Stomach smooth muscle (tissue), 2 donors: ENCODE data around the gene IL1RL2.

Experiments used
- H3K27ac ChIP-seq: one replicate; pipeline ENCODE4 v1.7.0; 2013; ENCODE audit warnings: mild to moderate bottlenecking, low read length, inconsistent platforms
- H3K27me3 ChIP-seq, 2 donors: one replicate each; pipeline ENCODE4 v1.7.0; 2013; ENCODE audit warnings: low read length in 2 of 2; ENCODE audit not compliant: insufficient read depth in 2 of 2, control insufficient read depth in 1 of 2
- H3K36me3 ChIP-seq, 2 donors: one replicate each; pipeline ENCODE4 v1.7.0; 2013; ENCODE audit warnings: low read length in 2 of 2; ENCODE audit not compliant: control insufficient read depth in 2 of 2, insufficient read depth in 2 of 2
- H3K4me1 ChIP-seq: one replicate; pipeline ENCODE4 v1.7.0; 2013; ENCODE audit warnings: low read length; ENCODE audit not compliant: control insufficient read depth, insufficient read depth
- H3K4me3 ChIP-seq, 2 donors: one replicate each; pipeline ENCODE4 v1.7.0; 2013; ENCODE audit warnings: low read length in 2 of 2
- H3K9ac ChIP-seq, 2 donors: one replicate each; pipeline ENCODE4 v1.7.0; 2013; ENCODE audit warnings: low read length in 2 of 2, mild to moderate bottlenecking in 1 of 2
- H3K9me3 ChIP-seq, 2 donors: one replicate each; pipeline ENCODE4 v1.7.0; 2013; ENCODE audit warnings: low read length in 2 of 2; ENCODE audit not compliant: control insufficient read depth in 2 of 2
- donor health status: healthy.
- donor health status: Pancreatic carcinoma.

Gene IL1RL2

DNA sequence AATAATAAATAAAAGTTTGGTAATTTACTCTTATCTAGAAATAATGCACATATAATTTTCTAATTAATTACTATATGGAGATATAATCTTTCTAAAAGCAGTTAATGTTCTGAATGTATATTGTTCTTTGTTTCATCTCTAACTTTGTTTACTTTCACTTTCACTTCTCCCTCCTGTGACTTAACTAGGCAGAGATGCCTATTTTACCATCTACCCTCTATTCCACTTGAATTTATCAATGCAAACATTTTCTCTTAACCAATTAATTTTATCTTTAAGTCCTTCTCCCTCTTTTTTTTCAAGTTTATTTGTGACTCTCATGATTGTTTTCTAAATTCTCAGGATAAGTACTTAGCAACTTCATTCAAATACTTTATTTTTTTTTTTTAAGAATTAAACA lies 69.5 kb downstream of the IL1RL2 start:
- H3K27ac ChIP-seq, result no peak overlapping the region
- no peaks in the 10 kb centered on the region for H3K36me3 ChIP-seq
- peaks cover 2% of the 10 kb centered on the region for H3K4me1 ChIP-seq
- H3K27me3 ChIP-seq, result peaks cover 2 to 6% of the 10 kb centered on the region in 2 donors
- no peak overlapping the region for H3K4me3 ChIP-seq
- no peaks in the 10 kb centered on the region for H3K9me3 ChIP-seq
- H3K9ac ChIP-seq, result no peak overlapping the region

DNA sequence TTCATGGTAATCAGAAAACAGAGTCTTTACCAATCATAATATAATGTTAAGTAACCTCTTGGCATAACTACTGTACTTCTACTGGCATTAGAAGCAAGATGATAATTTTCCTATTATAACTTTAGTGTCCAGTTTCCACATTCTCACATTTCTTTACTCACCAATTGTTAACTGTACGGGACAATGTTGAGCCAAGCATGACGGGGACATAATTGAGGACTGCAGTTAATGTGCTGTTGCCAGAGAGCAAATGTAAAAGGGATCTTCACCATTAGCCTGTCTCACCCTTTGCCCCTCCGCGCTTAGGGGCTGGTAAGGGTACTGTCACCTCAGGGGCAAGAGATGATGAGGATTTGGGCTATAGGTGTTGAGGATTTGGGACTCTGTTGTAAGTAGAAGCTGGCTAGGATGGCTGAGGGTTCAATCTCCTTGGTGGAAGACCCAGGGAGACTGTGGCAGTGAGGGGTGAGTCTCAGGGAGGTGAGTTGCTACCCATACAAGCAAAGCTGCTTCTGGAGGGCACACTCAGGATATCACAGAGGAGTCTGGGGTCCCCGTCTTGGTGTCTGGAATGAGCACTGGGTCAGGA lies 70.1 kb downstream of the IL1RL2 start:
- peaks cover 2 to 8% of the 10 kb centered on the region in 2 donors for H3K27me3 ChIP-seq
- H3K4me1 ChIP-seq, result no peaks in the 10 kb centered on the region
- no peaks in the 10 kb centered on the region for H3K9me3 ChIP-seq
- H3K36me3 ChIP-seq, result no peaks in the 10 kb centered on the region
- H3K9ac ChIP-seq, result no peak overlapping the region
- no peak overlapping the region for H3K27ac ChIP-seq
- H3K4me3 ChIP-seq, result no peak overlapping the region

DNA sequence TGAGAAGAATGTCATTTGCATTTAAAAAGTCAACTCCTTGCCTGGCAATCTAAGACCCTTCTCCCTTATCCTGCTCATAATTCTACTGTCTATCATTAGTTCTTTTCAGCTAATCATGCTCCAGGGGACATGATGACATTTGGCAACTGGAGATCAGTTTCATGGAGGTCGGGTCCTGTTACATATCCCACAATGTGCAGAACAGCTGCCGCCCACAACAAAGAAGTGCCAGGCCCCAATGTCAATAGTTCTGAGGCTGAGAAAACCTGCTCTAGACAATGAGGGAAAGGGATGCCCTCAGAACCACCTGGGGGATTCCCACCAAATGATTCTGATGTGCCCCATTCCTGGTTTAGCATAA lies 71.2 kb downstream of the IL1RL2 start:
- no peak overlapping the region for H3K27ac ChIP-seq

DNA sequence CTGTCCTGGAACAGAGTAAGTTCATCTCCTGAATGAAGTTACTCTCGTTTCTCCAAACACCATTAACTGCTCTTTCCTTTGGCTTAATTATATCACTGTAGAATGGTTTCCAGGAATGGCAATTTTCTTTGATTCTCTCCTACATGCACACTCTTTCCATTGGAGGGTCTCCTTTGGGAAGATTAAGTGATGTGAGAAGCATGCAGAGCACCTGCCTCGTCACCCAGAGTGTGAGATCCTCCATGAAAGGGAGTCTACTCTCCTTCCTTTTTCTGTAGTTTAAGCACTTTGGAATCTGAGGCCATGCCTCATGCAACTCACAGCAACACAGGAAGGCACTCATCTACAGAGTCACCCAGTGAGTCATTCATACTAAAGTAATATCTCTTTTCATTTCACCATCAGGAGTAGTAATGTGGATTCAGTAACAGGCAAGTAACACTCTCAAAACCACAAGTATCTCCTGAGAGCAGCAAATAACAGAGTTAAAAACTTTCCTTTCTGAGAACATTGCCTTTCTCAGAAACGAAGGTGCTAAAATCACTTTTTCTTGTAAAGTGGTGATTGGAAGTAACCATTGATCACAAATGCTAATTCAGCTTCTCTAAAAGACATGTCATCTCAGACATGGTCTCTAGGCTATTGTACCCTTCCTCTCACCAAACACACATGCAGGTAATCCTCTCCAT lies 71.7 kb downstream of the IL1RL2 start:
- Histone ChIP-seq H3K4me3 (no peak overlapping the region), H3K9ac (no peak overlapping the region), H3K27me3 (peaks cover 2 to 5% of the 10 kb centered on the region in 2 donors), H3K27ac (no peak overlapping the region), H3K36me3 (no peaks in the 10 kb centered on the region), H3K4me1 (no peaks in the 10 kb centered on the region), H3K9me3 (no peaks in the 10 kb centered on the region)

More for the DNA sequence above, 71.2 kb downstream of the IL1RL2 start:
- Histone ChIP-seq H3K9me3 (no peaks in the 10 kb centered on the region), H3K36me3 (no peaks in the 10 kb centered on the region), H3K4me1 (no peaks in the 10 kb centered on the region), H3K4me3 (no peak overlapping the region), H3K9ac (no peak overlapping the region), H3K27me3 (peaks cover 2 to 5% of the 10 kb centered on the region in 2 donors)

DNA sequence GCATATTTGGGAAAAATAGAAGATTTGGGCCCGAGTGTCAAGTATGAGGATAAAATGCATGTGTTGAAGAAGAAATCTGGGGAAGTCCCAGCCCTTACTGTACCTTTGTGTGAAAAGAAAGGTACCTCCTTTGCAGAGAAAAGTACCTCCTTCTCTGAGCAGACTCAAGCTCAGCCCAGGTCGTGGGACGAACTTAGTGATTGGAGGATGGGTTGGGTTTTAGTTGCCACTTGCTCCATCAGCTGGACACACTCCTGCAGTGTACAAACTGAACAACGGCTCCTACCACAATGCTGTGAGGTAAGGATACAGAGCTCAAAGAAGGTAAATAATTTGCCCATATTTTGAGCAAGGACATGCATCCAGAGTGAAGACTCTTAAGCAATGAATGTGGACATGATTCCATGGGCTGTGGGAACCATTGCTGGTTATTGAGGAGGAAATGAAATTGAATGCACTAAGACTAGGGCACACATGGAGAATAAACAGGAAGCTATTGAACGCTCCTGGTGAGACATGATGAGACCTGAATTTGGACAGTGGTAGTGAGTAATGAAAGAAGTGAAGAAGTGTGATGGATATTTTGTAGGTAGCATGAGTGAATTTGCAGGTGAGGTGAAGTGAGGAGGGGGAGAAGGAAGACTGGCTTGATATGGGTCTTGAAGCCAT lies 74.8 kb downstream of the IL1RL2 start:
- no peaks in the 10 kb centered on the region for H3K4me1 ChIP-seq

DNA sequence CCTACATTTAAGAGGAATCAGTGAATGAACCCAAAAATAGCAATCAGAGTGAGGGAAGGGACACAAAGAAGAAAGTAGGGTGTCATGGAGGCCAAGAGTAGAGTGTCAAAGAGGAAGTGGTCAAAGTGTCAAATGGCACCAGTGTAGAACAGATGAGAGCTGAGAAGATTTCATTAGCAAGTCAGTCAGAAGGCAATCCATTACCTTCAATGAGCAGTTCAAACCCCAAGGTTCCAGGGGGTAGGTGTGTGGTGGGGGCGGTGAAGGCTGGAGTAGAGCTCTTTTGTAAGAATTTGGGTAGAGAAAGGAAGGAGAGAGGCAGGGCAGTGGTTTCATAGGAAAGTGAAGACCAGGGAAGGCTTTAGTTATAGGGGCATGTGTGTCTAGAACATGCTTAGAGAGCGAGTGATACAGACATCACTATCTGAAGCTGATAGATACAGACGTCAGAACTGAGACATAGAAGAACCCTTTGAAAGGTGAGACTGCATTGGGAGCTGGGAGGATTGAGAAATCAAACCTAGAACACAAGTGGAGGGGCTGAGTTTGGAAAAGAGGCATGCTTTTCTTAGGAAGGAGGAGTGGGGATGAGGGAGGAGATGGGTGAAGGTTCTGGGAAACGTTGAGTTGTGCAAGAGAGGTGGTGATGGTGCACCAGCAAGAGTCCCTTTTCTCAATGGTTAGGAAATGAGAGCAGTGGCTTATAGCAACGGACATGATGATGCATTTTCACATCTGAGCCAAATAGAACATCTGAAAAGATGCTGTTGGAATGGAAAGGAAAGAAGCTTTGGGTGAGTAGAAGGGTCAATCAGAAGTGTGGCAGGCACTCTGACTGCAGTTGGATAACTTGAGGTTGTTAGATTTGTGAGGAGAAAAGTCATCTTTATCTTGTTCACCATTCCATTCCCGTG lies 75.7 kb downstream of the IL1RL2 start:
- H3K4me3 ChIP-seq, result no peak overlapping the region
- H3K9me3 ChIP-seq, result no peaks in the 10 kb centered on the region
- no peak overlapping the region for H3K9ac ChIP-seq
- H3K36me3 ChIP-seq, result no peaks in the 10 kb centered on the region
- H3K4me1 ChIP-seq, result no peaks in the 10 kb centered on the region
- peaks cover 2 to 6% of the 10 kb centered on the region in 2 donors for H3K27me3 ChIP-seq
- H3K27ac ChIP-seq, result no peak overlapping the region

More for the DNA sequence above, 74.8 kb downstream of the IL1RL2 start:
- Histone ChIP-seq H3K27me3 (peaks cover 2 to 8% of the 10 kb centered on the region in 2 donors), H3K27ac (no peak overlapping the region), H3K4me3 (no peak overlapping the region), H3K9ac (no peak overlapping the region), H3K36me3 (no peaks in the 10 kb centered on the region), H3K9me3 (no peaks in the 10 kb centered on the region)

DNA sequence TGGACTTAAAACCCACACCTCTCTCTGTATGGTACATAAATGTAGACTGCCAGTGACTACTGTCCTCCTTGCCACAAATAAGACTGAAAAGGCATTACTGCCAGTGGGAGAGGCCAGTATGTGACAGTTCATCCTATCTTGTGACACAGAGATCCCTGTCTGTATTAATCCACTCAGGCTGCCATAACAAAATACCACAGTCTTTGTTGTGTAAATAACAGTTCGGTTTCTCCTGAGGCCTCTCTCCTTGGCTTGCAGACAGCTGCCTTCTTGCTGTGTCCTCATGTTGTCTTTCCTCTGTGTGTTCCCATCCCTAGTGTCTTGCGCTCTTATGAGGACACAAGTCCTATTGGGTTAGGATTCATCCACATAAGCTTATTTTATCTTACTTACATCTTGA lies 78.1 kb downstream of the IL1RL2 start:
- Histone ChIP-seq H3K9me3 (no peaks in the 10 kb centered on the region), H3K36me3 (no peaks in the 10 kb centered on the region), H3K9ac (no peak overlapping the region), H3K27ac (no peak overlapping the region), H3K4me1 (no peaks in the 10 kb centered on the region), H3K4me3 (no peak overlapping the region), H3K27me3 (peaks cover 0 to 6% of the 10 kb centered on the region in 2 donors)

DNA sequence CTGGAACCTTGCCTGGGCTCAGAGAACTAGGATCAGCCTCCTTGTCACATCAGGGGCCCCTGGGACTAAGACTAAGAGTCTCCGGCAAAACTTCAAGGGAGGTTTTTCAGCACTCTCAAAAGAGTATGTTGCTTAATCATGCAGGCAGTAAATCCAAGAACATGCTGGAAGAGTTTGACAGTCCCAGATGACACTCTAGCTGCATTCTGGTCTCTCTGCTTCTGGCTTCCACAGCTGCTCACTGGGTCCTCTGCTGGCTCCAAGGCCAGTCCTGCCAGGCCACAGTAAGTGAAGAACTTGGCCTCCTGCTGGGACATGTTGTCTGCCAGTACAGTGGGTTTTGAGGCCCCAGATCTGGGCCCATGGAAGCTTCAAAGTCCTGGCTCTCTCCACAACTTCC lies 79.4 kb downstream of the IL1RL2 start:
- no peak overlapping the region for H3K27ac ChIP-seq

DNA sequence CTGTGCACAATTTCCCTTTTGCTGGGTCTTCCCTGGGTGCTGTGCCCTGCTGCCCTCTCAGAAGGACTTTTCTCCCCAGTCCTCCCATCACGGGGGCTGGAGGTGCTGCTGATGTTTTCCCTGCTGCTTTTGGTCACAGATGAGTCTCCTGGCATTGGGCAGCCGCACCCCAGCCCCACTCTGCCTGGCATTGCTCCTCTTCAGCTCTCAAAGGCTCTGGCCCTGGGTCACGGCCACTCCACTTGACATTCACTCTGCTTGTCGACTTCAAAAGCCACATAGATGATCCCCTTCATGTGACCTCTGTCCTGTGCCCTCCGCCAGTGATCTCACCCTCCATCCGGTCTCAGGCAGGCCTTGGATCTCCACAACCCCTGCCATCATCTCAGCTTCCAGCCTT lies 81.0 kb downstream of the IL1RL2 start:
- no peak overlapping the region for H3K9ac ChIP-seq
- no peaks in the 10 kb centered on the region for H3K4me1 ChIP-seq
- H3K36me3 ChIP-seq, result no peaks in the 10 kb centered on the region
- H3K4me3 ChIP-seq, result no peak overlapping the region
- H3K9me3 ChIP-seq, result no peaks in the 10 kb centered on the region
- peaks cover 0 to 6% of the 10 kb centered on the region in 2 donors for H3K27me3 ChIP-seq
- H3K27ac ChIP-seq, result no peak overlapping the region

More for the DNA sequence above, 79.4 kb downstream of the IL1RL2 start:
- H3K27me3 ChIP-seq, result peaks cover 0 to 8% of the 10 kb centered on the region in 2 donors
- H3K9ac ChIP-seq, result no peak overlapping the region
- no peaks in the 10 kb centered on the region for H3K36me3 ChIP-seq
- H3K4me1 ChIP-seq, result no peaks in the 10 kb centered on the region
- no peaks in the 10 kb centered on the region for H3K9me3 ChIP-seq
- H3K4me3 ChIP-seq, result no peak overlapping the region

DNA sequence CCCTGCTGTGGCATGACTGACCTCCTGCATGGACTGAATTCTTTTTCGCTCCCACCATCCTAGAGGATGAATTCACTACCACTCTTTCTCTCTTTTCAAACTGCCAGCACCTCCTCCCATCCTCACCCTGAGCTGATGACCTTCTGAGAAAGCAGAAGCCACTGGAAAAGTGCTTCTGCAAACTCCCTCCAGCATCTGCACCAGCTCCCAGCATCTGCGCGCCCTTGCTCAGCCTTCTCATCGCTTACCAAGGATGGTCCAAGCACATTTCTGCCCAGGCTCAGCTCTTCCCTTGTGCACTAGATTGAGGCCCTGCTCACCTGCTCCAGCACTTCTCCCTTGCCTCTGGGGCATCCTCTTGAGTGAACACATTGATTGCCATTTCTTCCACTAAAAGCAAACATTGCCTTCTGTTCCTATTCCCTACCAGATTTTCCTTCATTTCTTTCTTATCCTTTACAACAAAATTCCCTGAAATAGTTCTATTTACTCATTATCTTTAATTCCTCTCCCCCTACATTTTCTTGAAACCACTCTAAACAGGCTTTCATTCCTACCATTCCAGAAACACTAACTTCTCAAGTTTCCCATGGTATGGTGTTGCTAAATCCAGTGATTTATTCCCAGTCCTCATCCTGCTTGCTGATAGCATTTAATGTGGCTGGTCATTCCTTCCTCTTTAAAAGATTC lies 81.8 kb downstream of the IL1RL2 start:
- no peak overlapping the region for H3K27ac ChIP-seq
- peaks cover 0 to 6% of the 10 kb centered on the region in 2 donors for H3K27me3 ChIP-seq

More for the DNA sequence above, 81.8 kb downstream of the IL1RL2 start:
- Histone ChIP-seq H3K4me1 (no peaks in the 10 kb centered on the region), H3K36me3 (no peaks in the 10 kb centered on the region), H3K9ac (no peak overlapping the region), H3K9me3 (no peaks in the 10 kb centered on the region), H3K4me3 (no peak overlapping the region)
